Measurements from ENCODE around the gene COL5A1.
A peak's percentile ranks its signal among the peaks of the same experiment; 100 is the strongest.
"Not testable (repeated sequence)": the region's sequence is repeated elsewhere in the genome, so short reads cannot be mapped to it uniquely, and the experiment has no call there.

COL5A1 gene

DNA sequence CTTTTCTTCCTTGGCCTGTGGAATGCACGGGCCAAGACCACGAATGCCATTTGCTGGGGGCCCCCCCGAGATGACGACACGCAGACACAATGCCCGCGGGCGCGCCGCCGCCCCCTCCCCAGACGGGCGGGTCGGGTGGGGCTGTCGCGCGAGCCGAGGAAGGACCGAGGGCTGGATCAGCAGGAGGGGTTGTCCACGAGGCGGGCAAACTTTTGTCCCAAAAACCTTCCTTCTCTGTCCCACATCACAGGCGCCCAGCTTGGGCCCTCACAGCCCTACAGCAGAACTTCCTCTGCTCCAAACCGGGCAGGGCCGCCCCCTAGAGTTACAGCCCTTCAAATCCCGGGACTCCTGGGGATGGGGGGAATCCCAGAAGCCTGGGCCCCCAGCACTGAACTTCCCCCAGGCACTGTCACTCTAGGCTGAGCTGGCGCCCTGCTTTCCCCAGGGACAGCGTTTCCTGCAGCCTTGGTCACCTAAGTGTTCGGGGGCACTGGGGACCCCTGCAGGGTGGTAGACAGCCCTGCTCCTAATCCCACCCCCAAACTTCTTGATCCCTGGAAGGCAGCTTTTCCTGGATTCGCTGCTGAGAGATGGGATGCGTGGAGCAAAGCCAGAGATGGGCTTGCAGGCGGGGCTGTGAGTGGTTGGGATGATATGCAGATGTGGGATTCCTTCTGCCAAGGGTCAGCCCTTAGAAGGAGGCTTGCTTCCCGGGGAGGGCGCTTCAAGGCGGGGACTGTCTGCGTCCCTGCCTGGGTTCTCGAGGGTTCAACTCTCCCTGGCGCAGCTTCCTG is 980 bp downstream of the COL5A1 start:
- no peak overlapping the region for H3K4me3 Mint-ChIP-seq
- no peak for ATAC-seq (replicated peaks; ENCODE audit: extremely low read depth, poor library complexity, severe bottlenecking)

DNA sequence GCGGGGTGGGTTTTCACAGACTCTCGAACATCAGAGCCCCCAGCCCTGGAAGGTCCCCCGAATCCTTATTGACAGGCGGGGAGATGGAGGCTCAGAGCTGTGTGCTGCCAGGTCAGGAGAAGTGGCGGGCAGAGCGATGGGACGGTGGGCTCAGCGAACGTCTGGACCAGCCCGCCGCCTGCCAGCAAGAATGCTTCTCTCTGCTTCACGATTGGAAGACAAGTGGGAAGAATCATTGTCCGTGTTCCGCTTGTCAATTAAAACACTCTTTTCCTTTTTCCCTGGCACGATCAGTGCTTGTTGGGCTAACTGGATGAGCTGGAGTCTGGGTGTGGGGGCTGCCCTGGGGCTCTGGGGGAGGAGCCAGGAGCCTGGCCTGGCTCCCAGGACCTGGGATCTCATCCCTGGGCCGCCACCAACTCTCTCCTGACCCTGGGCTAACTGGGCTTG is 1.6 kb downstream of the COL5A1 start:
- DNase-seq (ENCODE audit: low spot score in 2 of 2) (no peak), ATAC-seq (replicated peaks; ENCODE audit: extremely low read depth, poor library complexity, severe bottlenecking) (no peak)
- no peak overlapping the region for H3K4me3 Mint-ChIP-seq
- H3K27me3 Mint-ChIP-seq = peaks cover 51% of the 10 kb centered on the region
- no peaks in the 10 kb centered on the region for H3K9me3 Mint-ChIP-seq
- H3K4me1 Mint-ChIP-seq = no peaks in the 10 kb centered on the region
- H3K27ac Mint-ChIP-seq (ENCODE audit: low read depth) = no peak overlapping the region
- H3K36me3 Mint-ChIP-seq (ENCODE audit: insufficient read depth) = no peaks in the 10 kb centered on the region

More for the DNA sequence above, 980 bp downstream of the COL5A1 start:
- H3K27me3 Mint-ChIP-seq = peaks cover 51% of the 10 kb centered on the region
- H3K9me3 Mint-ChIP-seq = no peaks in the 10 kb centered on the region
- no peaks in the 10 kb centered on the region for H3K4me1 Mint-ChIP-seq
- no peak for DNase-seq (ENCODE audit: low spot score in 2 of 2)
- no peaks in the 10 kb centered on the region for H3K36me3 Mint-ChIP-seq (ENCODE audit: insufficient read depth)
- no peak overlapping the region for H3K27ac Mint-ChIP-seq (ENCODE audit: low read depth)

DNA sequence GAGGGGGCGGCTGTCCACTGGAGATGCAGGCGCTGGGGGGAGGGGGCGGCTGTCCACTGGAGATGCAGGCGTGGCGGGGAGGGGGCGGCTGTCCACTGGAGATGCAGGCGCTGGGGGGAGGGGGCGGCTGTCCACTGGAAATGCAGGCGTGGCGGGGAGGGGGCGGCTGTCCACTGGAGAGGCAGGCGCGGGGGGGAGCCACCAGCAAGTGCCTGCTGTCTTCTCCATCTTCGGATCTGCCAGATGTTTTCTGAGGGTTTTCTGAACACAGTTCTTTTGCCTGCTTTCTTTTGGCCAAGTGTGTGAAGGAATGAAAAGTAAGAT is 2.8 kb downstream of the COL5A1 start:
- not testable (repeated sequence) for H3K4me1 Mint-ChIP-seq; H3K27ac Mint-ChIP-seq (ENCODE audit: low read depth); H3K4me3 Mint-ChIP-seq; ATAC-seq (replicated peaks; ENCODE audit: extremely low read depth, poor library complexity, severe bottlenecking); H3K36me3 Mint-ChIP-seq (ENCODE audit: insufficient read depth); H3K9me3 Mint-ChIP-seq; DNase-seq (ENCODE audit: low spot score in 2 of 2)
- peaks cover 41% of the 10 kb centered on the region for H3K27me3 Mint-ChIP-seq

DNA sequence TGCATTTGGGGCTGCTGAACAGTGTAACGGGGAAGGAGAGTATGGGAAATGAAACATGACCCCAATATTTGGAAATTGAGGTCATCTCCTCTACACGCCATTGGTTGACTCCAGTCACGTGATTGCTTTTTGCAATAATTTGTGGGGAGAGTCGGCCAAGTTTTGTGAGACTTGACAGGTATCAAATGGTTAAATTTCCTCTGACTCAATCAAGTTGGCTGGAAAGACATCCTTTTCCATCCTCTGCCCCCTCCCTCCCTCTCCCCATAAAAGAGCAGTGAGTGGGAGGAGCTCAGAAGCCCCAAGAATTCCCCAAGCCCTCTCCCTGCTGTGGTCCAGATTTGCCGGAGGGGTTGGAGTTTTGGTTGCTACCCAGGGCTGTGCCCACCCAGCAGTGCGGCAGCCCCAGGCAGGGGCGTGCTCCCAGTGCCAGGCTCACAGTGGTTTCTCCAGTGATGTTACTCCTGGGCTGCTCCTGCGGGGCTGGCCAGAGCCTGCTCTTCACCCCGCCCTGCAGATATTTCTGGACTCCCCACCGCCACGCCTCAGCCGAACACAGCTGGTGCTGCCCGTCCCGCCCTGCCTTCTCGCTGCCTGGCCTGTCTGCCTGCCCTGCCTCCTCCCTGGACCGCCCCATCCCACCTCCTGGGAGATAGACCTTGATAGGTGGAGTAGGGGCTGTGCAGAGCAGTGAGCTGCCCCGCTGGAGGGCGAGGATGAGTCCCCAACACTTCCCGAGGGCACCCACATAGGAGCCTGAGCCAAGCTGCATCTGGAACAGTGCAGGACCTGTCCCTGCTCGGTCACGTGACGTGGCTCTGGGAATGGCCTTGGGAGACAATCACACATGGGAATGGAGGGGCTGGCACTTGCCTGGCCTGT is 3.4 kb downstream of the COL5A1 start:
- H3K4me1 Mint-ChIP-seq = no peaks in the 10 kb centered on the region
- no peak overlapping the region for H3K4me3 Mint-ChIP-seq
- no peak for ATAC-seq (replicated peaks; ENCODE audit: extremely low read depth, poor library complexity, severe bottlenecking)
- no peak for DNase-seq (ENCODE audit: low spot score in 2 of 2)
- H3K36me3 Mint-ChIP-seq (ENCODE audit: insufficient read depth) = no peaks in the 10 kb centered on the region
- H3K27ac Mint-ChIP-seq (ENCODE audit: low read depth) = no peak overlapping the region
- H3K27me3 Mint-ChIP-seq = peaks cover 38% of the 10 kb centered on the region
- H3K9me3 Mint-ChIP-seq = no peaks in the 10 kb centered on the region

DNA sequence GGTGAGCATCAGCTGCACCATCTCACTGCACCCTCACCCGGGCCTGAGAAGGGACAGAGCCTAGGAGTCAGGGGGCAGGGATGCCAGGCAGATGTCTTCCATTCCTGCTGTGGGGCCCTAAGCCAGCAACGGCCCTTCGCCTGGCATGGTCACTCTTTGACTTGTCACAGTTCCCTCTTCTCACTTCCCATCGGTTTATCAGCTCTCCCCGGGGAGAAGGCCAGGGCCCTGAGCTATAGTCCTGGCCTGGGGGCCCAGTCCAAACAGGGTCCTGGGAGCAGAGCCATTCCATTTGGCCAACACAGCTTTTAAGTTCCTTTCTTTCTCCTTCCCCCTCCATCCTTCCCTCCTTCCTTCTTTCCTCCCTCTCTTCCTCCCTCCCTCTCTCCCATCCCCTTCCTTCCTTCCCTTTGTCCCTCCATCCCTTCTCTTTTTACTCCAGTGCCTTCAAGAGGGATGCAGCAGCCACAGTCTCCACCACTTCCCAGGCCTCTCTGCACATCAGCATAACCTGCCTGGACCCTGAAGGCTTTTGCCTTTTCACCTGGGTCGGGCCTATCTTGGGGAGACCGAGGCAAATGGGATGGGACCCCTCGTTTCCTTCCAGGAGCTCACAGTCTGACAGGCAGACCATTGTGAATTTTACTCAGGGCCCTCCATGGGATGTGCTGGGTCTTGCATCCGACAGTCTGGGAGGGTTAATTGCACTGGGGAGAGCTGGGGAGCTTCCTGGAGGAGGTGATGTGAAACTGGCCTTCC is 4.2 kb downstream of the COL5A1 start:
- Mint-ChIP-seq H3K4me1 (no peaks in the 10 kb centered on the region), H3K36me3 (ENCODE audit: insufficient read depth) (no peaks in the 10 kb centered on the region), H3K9me3 (no peaks in the 10 kb centered on the region), H3K4me3 (no peak overlapping the region), H3K27ac (ENCODE audit: low read depth) (peak overlapping the region; percentile 55), H3K27me3 (peaks cover 30% of the 10 kb centered on the region)
- ATAC-seq (replicated peaks; ENCODE audit: extremely low read depth, poor library complexity, severe bottlenecking) (no peak), DNase-seq (ENCODE audit: low spot score in 2 of 2) (no peak)

DNA sequence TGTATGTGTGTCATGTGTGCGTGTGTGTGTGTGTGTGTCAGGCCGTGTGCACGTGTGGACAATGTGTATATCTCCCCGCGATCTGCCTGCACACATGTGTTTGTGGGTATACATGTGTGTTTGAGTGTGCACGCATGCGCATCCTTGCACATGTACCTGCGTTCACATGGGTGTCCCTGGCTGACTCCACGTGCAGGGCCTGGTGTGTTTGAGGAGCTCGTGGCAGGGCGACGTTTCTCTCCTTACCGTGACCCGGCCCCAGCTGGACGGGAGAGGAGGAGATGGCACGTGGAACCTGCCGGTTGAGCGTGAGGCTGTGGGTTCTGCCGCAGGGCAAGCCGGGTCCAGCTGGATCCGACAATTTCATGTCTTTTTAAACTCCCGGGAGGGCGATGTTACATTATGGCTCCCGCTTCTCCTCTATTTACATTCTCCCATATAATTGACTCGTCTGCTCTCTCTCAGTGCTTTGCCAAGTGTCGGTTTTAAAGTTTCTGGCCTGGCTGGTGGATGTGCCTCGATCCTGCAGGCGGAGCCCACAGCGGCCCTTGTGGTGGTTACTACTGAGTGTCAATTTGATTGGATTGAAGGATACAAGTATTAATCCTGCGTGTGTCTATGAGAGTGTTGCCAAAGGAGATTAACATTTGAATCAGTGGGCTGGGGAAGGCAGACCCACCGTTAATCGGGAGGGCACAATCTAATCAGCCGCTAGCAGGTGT is 5.9 kb downstream of the COL5A1 start:
- no peak overlapping the region for H3K4me3 Mint-ChIP-seq
- no peaks in the 10 kb centered on the region for H3K9me3 Mint-ChIP-seq
- DNase-seq (ENCODE audit: low spot score in 2 of 2) (no peak), ATAC-seq (replicated peaks; ENCODE audit: extremely low read depth, poor library complexity, severe bottlenecking) (no peak)
- H3K36me3 Mint-ChIP-seq (ENCODE audit: insufficient read depth) = no peaks in the 10 kb centered on the region
- H3K27me3 Mint-ChIP-seq = peaks cover 40% of the 10 kb centered on the region
- H3K27ac Mint-ChIP-seq (ENCODE audit: low read depth) = peak overlapping the region; percentile 11
- no peaks in the 10 kb centered on the region for H3K4me1 Mint-ChIP-seq

DNA sequence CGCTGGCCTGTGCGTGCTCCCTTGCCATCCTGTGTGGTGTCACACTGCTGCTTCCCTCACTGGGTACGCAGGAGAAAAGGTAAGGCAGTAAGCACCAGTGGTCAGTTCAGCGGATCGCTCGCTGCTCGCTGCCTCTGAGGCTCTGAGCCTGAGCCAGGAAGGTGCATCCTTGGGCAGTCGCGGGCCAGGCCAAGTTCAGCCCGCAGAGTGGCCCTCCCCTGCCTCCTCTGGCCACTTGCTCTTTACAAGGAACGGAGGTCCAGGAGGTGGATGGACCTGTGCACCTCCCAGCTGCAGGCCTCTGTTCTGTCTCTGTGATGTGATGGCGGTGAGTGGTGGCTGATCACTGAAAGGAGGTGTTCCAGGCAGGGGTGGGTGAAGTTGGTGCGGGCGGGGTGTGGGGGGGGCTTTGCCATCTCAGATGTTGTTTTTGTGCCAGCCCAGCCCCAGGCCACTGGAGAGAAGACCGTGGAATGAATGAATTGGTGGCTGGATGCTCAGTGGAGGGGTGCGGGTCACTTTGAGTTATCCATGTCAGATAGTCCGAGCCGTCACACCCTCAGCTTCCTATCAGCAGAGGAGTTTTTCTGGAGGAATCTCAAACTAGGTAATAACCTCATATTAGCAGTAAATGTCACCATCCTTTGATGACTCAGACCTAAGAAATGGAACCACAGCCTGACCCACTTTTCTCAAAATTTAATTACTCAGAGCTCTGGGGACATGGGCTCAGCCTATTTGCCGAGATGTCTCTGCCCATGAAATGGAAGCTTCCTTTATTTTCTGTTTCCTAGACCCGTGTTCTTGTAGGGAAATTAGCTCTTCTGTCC is 7.3 kb downstream of the COL5A1 start:
- Mint-ChIP-seq H3K27me3 (peaks cover 29% of the 10 kb centered on the region), H3K4me1 (no peaks in the 10 kb centered on the region), H3K4me3 (no peak overlapping the region), H3K27ac (ENCODE audit: low read depth) (no peak overlapping the region), H3K9me3 (no peaks in the 10 kb centered on the region), H3K36me3 (ENCODE audit: insufficient read depth) (no peaks in the 10 kb centered on the region)
- DNase-seq (ENCODE audit: low spot score in 2 of 2) = no peak
- ATAC-seq (replicated peaks; ENCODE audit: extremely low read depth, poor library complexity, severe bottlenecking) = no peak

DNA sequence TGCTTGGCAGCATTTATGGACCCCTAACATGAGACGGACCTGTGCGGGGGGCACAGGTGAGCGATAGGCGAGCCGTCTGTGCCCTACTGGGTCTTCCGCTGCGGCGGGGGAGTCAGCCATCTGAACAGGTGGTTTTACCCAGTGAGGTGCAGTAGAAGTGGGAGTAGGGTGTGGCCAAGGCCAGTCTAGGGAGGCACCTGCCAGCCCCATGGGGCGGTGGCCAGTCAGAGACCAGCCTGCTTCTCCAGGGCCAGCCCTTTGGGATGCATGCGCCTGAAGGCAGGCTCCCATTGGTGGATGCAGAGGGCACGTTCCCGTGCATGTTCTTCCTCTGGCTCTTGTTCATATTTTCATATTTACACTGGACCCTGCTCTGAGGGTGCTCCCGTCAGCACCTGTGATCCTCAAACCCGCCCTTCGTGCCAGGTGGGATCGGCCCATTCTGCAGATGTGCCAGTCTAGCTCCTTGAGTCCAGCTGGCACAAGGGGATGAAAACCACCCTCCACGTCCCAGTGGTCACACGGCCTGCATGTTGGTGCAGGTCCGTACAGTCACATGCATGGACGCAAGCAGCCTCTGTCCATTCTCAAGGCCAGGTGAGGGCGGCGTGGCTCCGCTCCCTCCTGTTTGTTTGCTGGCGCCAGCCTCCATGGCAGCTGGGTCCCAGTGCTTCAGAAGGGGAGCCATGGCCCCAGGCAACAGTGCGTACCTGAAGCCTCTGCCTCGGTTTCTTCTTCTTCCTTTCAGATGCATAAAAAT is 9.0 kb downstream of the COL5A1 start:
- H3K9me3 Mint-ChIP-seq = no peaks in the 10 kb centered on the region
- peaks cover 26% of the 10 kb centered on the region for H3K27me3 Mint-ChIP-seq
- no peak overlapping the region for H3K4me3 Mint-ChIP-seq
- ATAC-seq (replicated peaks; ENCODE audit: extremely low read depth, poor library complexity, severe bottlenecking) (no peak), DNase-seq (ENCODE audit: low spot score in 2 of 2) (no peak)
- no peaks in the 10 kb centered on the region for H3K4me1 Mint-ChIP-seq
- no peaks in the 10 kb centered on the region for H3K36me3 Mint-ChIP-seq (ENCODE audit: insufficient read depth)
- no peak overlapping the region for H3K27ac Mint-ChIP-seq (ENCODE audit: low read depth)

DNA sequence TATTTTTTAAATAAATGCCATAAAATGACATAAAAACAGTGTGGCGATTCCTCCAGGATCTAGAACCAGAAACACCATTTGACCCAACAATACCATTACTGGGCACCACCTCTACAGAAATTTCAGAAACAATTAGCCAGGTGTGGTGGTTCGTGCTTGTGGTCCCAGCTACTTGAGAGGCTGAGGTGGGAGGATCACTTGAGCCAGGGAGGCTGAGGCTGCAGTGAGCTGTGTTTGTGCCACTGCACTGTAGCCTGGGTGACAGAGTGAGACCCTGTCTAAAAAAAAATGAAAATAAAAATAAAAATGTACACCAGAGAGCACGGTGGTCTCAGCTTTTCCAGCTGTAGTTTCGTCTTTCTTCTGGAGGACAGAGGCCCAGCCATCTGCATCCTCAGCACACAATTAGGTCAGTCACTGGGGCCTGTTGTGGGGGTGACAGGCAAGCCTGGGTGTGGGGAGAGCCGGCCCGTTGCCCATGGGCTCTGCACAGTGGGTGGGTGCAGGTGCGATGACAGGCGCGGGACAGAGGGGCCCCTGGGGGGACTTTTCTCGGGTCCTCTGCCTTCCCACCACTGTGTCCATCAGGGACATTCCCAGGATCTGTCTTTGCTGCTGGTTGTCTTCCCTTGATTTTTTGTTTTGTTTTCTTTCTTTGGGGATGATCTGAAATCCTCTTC is 9.8 kb downstream of the COL5A1 start:
- H3K27ac Mint-ChIP-seq (ENCODE audit: low read depth) = no peak overlapping the region
- peaks cover 20% of the 10 kb centered on the region for H3K27me3 Mint-ChIP-seq
- no peak overlapping the region for H3K4me3 Mint-ChIP-seq
- no peaks in the 10 kb centered on the region for H3K9me3 Mint-ChIP-seq
- no peak for DNase-seq (ENCODE audit: low spot score in 2 of 2)
- no peak for ATAC-seq (replicated peaks; ENCODE audit: extremely low read depth, poor library complexity, severe bottlenecking)
- no peaks in the 10 kb centered on the region for H3K36me3 Mint-ChIP-seq (ENCODE audit: insufficient read depth)
- no peaks in the 10 kb centered on the region for H3K4me1 Mint-ChIP-seq

DNA sequence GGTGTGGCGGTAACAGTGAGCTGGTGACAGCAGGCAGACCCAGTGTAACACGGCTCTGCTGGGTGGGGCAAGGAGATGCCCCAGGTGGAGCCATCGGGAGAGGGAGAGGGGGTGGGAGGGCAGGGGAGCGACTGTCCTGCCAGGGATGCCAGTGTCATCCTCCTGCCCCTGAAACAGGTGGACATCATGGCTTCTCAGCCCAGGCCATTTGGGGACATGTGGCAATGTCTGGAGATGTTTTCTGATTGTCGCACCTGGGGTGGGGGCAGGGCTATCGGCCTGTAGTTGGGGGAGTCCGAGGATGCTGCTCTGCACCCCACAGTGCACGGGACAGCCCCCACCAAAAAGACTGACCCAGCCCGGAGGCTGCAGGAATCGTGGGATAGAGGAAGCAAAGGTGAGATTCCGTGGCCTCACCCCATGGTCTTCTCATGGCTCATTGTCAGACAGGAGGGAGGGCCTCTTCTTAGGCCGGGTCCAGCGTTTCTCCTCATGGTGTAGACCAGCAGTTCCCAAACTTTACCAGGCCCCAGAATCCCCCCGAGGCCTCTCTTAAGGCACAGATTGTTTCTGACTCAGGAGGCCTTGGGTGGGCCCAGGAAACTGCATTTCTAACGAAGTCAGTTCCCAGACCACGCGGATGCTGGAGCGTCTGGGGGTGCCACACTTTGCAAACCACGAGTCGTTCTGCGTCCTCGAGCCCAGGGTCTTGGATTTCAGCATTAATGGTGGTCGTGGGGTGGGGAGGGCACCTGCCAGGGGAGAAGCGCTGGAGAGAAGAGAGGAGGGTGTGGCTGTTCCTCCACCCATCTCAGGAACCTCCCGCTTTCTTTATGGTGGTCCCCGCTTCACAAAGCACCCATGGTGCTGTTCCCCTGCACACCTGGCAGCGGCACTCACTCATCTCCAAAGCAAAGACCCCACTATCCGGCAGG is 11.0 kb downstream of the COL5A1 start:
- no peak for ATAC-seq (replicated peaks; ENCODE audit: extremely low read depth, poor library complexity, severe bottlenecking)
- H3K27ac Mint-ChIP-seq (ENCODE audit: low read depth) = no peak overlapping the region
- no peaks in the 10 kb centered on the region for H3K9me3 Mint-ChIP-seq

More for the DNA sequence above, 11.0 kb downstream of the COL5A1 start:
- Mint-ChIP-seq H3K27me3 (peaks cover 14% of the 10 kb centered on the region), H3K4me3 (no peak overlapping the region), H3K36me3 (ENCODE audit: insufficient read depth) (no peaks in the 10 kb centered on the region), H3K4me1 (no peaks in the 10 kb centered on the region)
- DNase-seq (ENCODE audit: low spot score in 2 of 2) = no peak

Measured in central memory CD8-positive, alpha-beta T cell (primary cell).